Mesothelial cell of epicardium (in vitro differentiated cells): ENCODE data around the gene PTPRJ. TPM values are rescaled to one million over a fixed set of nuclear protein-coding genes. Genes with fewer than 3 reads are reported as not detected.

ENCODE experiments used
- DNase-seq, 2 experiments: peaks; one replicate each; pipeline ENCODE4 v3.0.0; 2021; ENCODE audit warnings: low spot score in 2 of 2; ENCODE audit not compliant: unreplicated experiment in 2 of 2
- H3K27ac Mint-ChIP-seq: 2 replicates; pipeline ENCODE4 v1.8.0; 2021; ENCODE audit warnings: mixed read lengths
- H3K27me3 Mint-ChIP-seq: 2 replicates; pipeline ENCODE4 v1.8.0; 2021; ENCODE audit warnings: low read depth, mixed read lengths
- H3K36me3 Mint-ChIP-seq: 2 replicates; pipeline ENCODE4 v1.8.0; 2021; ENCODE audit warnings: mixed read lengths
- H3K4me1 Mint-ChIP-seq: 2 replicates; pipeline ENCODE4 v1.8.0; 2021; ENCODE audit warnings: mixed read lengths
- H3K4me3 Mint-ChIP-seq: 2 replicates; pipeline ENCODE4 v1.8.0; 2021; ENCODE audit warnings: mild to moderate bottlenecking, moderate library complexity, mixed read lengths
- H3K9me3 Mint-ChIP-seq: 2 replicates; pipeline ENCODE4 v1.8.0; 2021; ENCODE audit warnings: mixed read lengths
- total RNA-seq: library from RNA; stranded (reverse); gene quantifications from 3 replicates; pipeline ENCODE4 v1.2.1, GENCODE V29; 2021
- TF ChIP-seq, protein P1 (sequence below): fragments of 200-600 bp; sonication (generic); IDR thresholded peaks from one replicate; pipeline ENCODE4 v1.5.0; 2021; ENCODE audit warnings: antibody characterized with exemption; ENCODE audit not compliant: unreplicated experiment

The PTPRJ gene
- total RNA-seq, 1 donor from 2014 or later, result 26.2 TPM

DNA sequence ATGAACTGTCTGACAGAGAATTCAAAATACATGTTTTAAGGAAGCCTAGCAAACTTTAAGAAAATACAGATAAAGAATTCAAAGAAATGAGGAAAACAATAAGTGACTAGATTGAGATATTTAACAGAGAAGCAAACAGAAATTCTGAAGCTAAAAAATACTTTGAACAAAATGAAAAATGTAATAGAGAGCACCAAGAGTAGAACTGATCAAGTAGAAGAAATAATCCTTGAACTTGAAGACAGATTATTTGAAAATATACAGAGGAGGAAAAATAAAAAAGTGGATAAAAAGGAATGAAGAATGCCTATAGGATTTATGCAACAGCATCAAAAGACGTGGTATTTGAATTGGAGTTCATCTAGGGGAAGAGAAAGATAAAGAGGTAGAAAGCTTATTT is 134.4 kb downstream of the PTPRJ start:
- Mint-ChIP-seq H3K27ac (no peak overlapping the region), H3K27me3 (no peaks in the 10 kb centered on the region), H3K4me1 (peaks cover 2% of the 10 kb centered on the region), H3K9me3 (peaks cover 23% of the 10 kb centered on the region), H3K36me3 (peaks cover 33% of the 10 kb centered on the region), H3K4me3 (no peak overlapping the region)
- TF ChIP-seq, protein P1, sequence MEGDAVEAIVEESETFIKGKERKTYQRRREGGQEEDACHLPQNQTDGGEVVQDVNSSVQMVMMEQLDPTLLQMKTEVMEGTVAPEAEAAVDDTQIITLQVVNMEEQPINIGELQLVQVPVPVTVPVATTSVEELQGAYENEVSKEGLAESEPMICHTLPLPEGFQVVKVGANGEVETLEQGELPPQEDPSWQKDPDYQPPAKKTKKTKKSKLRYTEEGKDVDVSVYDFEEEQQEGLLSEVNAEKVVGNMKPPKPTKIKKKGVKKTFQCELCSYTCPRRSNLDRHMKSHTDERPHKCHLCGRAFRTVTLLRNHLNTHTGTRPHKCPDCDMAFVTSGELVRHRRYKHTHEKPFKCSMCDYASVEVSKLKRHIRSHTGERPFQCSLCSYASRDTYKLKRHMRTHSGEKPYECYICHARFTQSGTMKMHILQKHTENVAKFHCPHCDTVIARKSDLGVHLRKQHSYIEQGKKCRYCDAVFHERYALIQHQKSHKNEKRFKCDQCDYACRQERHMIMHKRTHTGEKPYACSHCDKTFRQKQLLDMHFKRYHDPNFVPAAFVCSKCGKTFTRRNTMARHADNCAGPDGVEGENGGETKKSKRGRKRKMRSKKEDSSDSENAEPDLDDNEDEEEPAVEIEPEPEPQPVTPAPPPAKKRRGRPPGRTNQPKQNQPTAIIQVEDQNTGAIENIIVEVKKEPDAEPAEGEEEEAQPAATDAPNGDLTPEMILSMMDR, result no peak
- no peak for DNase-seq

DNA sequence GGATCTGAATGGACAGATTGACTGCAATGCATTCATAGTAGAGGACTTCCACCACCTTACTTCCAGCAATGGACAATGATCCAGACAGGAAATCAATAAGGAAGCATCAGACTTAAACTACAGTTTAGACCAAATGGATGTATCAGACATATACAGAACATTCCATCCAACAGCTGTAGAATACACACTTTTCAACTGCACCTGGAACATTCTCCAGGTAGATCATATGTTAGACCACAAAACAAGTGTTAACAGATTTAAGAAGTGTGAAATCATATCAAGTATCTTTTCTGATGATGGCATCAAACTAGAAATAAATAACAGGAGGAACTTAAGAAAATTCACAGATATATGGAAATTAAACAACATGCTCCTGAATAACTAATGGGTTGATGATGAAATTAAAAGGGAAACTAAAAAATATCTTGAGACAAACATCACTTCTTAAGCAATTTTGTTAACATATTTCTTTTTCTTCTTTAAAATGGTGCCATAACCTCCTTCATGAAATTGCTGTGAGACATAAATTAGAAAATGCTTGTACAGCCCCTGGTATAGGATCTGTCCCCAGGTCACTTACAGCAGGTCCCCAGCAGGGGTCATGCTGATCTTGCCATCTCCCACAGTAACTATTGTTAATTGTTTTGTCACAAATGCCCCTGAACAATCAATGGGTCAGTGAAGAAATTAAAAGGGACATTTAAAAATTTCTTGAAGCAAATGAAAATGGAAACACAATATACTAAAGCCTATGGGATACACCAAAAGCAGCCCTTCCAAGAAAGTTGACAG is 136.3 kb downstream of the PTPRJ start:
- no peak for DNase-seq
- peaks cover 38% of the 10 kb centered on the region for H3K36me3 Mint-ChIP-seq
- H3K27ac Mint-ChIP-seq, result no peak overlapping the region
- no peaks in the 10 kb centered on the region for H3K27me3 Mint-ChIP-seq
- TF ChIP-seq, protein P1, result no peak
- H3K4me3 Mint-ChIP-seq, result no peak overlapping the region
- H3K9me3 Mint-ChIP-seq, result peaks cover 23% of the 10 kb centered on the region
- H3K4me1 Mint-ChIP-seq, result no peaks in the 10 kb centered on the region

DNA sequence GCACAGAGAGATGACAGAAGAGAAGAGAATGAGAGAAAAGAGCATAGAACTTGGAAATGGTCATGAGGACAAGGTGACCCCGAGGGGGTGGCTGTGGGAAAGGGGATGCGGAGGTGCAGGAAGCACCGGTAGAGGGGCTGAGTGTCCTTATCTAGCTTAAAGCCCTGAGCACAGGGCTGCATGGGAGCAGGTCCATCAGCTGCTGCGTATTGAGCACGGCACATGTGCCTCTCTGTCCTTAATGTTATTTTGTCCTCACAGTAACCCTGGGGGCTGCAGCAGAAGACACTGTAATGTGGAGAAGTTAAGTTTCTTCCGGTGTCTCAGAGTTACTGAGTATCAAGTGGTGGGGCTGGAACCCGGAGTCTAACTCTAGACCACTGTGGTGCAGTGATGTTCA is 141.9 kb downstream of the PTPRJ start:
- H3K4me1 Mint-ChIP-seq, result peaks cover 4% of the 10 kb centered on the region
- no peak overlapping the region for H3K4me3 Mint-ChIP-seq

DNA sequence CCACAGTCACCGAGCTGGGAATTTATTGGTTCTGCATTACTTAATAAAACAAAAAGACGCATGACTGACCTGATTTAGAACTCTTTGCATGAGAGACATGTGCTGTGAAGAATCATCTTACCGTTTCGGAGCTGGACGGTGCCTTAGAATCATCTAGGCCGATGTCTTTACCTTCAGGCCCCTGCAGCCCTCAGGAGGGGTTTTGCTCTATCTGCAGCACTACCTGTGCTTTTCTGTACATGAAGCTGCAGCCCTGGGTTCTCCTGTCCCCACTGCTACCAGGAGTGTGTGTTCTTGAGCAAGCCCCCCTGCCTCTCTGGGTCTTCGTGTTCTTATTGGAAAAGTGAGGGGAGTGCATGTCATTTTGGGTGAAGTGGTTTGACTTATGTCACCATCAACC is 142.3 kb downstream of the PTPRJ start:
- Mint-ChIP-seq H3K9me3 (no peaks in the 10 kb centered on the region), H3K4me3 (no peak overlapping the region), H3K36me3 (peaks cover 31% of the 10 kb centered on the region), H3K27me3 (no peaks in the 10 kb centered on the region), H3K4me1 (peaks cover 4% of the 10 kb centered on the region), H3K27ac (no peak overlapping the region)
- no peak for DNase-seq
- TF ChIP-seq, protein P1, result no peak

More for the DNA sequence above, 141.9 kb downstream of the PTPRJ start:
- TF ChIP-seq, protein P1, result no peak
- Mint-ChIP-seq H3K9me3 (no peaks in the 10 kb centered on the region), H3K27ac (no peak overlapping the region), H3K27me3 (no peaks in the 10 kb centered on the region), H3K36me3 (peaks cover 33% of the 10 kb centered on the region)
- no peak for DNase-seq

DNA sequence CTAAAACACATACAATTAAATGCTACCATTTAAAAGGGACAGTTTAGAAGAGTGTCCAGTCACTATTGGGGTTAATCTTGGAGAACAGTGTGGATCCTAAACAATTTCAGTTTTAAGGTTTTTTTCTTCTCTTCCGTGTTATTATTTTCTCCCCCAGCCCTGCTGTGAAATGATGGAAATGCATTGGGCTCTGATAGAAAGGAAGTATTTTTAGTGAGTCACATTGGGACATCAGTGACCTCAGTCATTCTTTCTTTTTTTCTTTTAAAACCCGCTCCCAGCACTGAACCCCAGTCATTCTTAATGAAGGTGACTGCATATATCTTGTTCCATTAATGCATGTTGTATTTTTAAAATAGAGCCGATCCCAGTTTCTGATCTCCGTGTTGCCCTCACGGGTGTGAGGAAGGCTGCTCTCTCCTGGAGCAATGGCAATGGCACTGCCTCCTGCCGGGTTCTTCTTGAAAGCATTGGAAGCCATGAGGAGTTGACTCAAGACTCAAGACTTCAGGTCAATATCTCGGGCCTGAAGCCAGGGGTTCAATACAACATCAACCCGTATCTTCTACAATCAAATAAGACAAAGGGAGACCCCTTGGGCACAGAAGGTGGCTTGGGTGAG is 143.0 kb downstream of the PTPRJ start:
- Mint-ChIP-seq H3K36me3 (peaks cover 32% of the 10 kb centered on the region), H3K4me3 (no peak overlapping the region), H3K27me3 (no peaks in the 10 kb centered on the region), H3K9me3 (no peaks in the 10 kb centered on the region), H3K4me1 (peaks cover 4% of the 10 kb centered on the region), H3K27ac (no peak overlapping the region)
- DNase-seq, result no peak
- TF ChIP-seq, protein P1, result no peak
